Kidney epithelial cell (primary cell): ENCODE data around the gene CEP112. TPM values are rescaled to one million over a fixed set of nuclear protein-coding genes. Genes with fewer than 3 reads are reported as not detected.

Experiments used
- DNase-seq: peaks from one replicate; pipeline ENCODE4 v3.0.0-alpha.2; 2010; ENCODE audit warnings: low read depth
- H3K27me3 ChIP-seq: 2 replicates; pipeline ENCODE4 v1.6.0; 2011; ENCODE audit warnings: low read length; ENCODE audit not compliant: control insufficient read depth, insufficient read depth
- H3K36me3 ChIP-seq: 2 replicates; pipeline ENCODE4 v1.5.1; 2011; ENCODE audit warnings: low read length; ENCODE audit not compliant: control insufficient read depth, insufficient read depth
- H3K4me3 ChIP-seq: 2 replicates; pipeline ENCODE4 v1.5.1; 2011; ENCODE audit warnings: low read depth, mild to moderate bottlenecking, control low read depth, low read length
- CTCF ChIP-seq: IDR thresholded peaks from 2 replicates; pipeline ENCODE4 v1.5.1; 2011; ENCODE audit warnings: mild to moderate bottlenecking, moderate library complexity, low read length, control low read depth, inconsistent platforms; ENCODE audit not compliant: insufficient read depth, poor library complexity, severe bottlenecking
- total RNA-seq: library from RNA; depleted of rRNA; stranded (reverse); fragments of >200 nt; gene quantifications from 2 replicates; pipeline ENCODE4 v1.2.3, GENCODE V29; 2015

The CEP112 gene
- total RNA-seq, 1 donor from 2014 or later: 6.5 TPM

- H3K27me3 ChIP-seq: no peaks in the 10 kb centered on the region
- H3K36me3 ChIP-seq: no peaks in the 10 kb centered on the region
- H3K4me3 ChIP-seq: no peak overlapping the region
- no peak for DNase-seq
- no peak for TF ChIP-seq CTCF
These were observed 228.8 kb downstream of the CEP112 start for GRCh38 chr17:65963179-65963578.

DNA sequence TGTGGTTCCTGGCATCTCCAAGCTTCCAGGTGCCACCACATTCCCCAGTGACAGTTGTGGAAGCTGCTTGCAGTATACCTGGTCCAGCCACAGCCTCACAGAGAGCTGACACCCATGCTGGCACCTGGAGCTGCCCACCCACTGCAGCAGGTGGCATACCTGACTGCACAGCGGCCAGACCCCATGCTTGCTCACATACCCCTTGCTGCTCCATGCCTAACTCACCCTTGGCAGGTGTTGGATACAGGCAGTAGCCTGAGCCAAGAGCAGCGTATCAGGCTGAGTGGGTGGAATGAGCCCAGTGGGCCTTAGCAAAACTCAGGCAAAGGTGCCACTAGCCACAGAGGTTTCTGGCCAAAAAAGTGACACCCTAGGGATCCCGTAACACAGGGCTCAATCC lies 232.3 kb downstream of the CEP112 start:
- Histone ChIP-seq H3K4me3 (no peak overlapping the region), H3K36me3 (no peaks in the 10 kb centered on the region), H3K27me3 (no peaks in the 10 kb centered on the region)
- DNase-seq: no peak
- no peak for TF ChIP-seq CTCF

GRCh38 chr17:65956814-65957213 lies 235.1 kb downstream of the CEP112 start:
- no peaks in the 10 kb centered on the region for H3K36me3 ChIP-seq
- no peaks in the 10 kb centered on the region for H3K27me3 ChIP-seq
- DNase-seq: no peak
- H3K4me3 ChIP-seq: no peak overlapping the region
- TF ChIP-seq CTCF: no peak

DNA sequence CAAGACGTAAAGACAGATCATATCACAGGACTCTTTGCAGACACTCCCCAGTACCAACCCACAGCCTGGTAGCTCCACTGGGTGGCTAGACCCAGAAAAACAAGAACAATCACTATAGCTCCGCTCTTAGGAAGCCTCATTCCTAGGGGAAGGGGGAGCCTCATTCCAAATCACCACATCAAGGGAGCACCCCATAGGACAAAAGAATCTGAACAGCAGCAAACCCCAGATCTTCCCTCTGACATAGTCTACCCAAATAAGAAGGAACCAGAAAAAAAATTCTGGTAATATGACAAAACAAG lies 237.8 kb downstream of the CEP112 start:
- Histone ChIP-seq H3K36me3 (no peaks in the 10 kb centered on the region), H3K27me3 (no peaks in the 10 kb centered on the region), H3K4me3 (no peak overlapping the region)
- no peak for TF ChIP-seq CTCF
- DNase-seq: no peak

DNA sequence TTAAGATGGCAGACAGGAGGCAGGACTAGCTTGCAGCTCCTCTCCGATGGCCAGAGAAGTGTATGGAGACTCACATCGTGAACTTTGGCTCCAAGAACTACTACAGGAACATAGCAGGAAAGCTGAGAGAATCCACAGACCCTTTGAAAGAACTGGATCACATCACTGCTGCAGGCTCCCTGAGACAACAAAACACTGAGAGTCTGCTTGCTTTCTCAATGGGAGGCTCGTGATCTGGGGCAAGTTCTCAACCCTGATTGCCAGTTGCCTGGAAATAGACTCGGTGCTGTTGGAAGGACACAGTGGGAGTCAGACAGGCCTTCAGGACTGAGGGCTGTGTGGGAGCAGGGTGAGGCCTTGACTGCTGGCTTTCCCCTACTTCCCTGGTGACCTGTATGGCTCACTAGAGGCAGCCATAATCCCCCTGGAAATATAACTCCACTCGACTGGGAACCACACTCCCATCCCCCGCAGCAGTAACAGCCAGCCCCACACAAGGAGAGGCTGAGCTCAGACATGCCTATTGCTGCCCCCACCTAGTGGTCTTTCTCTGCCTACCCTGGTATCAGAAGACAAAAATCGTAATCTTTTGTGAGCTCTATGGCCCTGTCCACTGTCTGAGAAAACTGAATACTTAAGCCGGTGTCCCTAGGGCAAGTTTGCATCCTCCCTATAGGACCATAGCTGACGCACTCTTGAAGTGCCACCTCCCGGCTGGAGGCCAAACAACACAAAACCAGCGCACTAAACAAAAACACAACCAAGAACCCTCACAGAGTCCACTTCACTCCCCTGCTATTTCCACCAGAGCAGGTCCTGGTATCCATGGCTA lies 238.4 kb downstream of the CEP112 start:
- TF ChIP-seq CTCF: no peak
- no peaks in the 10 kb centered on the region for H3K27me3 ChIP-seq
- H3K36me3 ChIP-seq: no peaks in the 10 kb centered on the region
- DNase-seq: no peak
- no peak overlapping the region for H3K4me3 ChIP-seq

- no peaks in the 10 kb centered on the region for H3K27me3 ChIP-seq
- no peak for DNase-seq
- TF ChIP-seq CTCF: no peak
These were observed 239.3 kb downstream of the CEP112 start for GRCh38 chr17:65952586-65952985.

More at GRCh38 chr17:65952586-65952985, 239.3 kb downstream of the CEP112 start:
- Histone ChIP-seq H3K4me3 (no peak overlapping the region), H3K36me3 (no peaks in the 10 kb centered on the region)
